Thyroid gland (tissue), 4 donors: Measurements from ENCODE around the gene ZNRF1. TPM values are rescaled to one million over a fixed set of nuclear protein-coding genes. Genes with fewer than 3 reads are reported as not detected.

Experiments
- DNase-seq, 2 donors: peaks; one replicate each; pipeline ENCODE4 v3.0.0-alpha.2; 2019
- H3K27ac ChIP-seq, 3 donors: fragments of 200-600 bp; sonication (generic); 1 replicate in 2 of 3; 2 replicates in 1 of 3; pipeline ENCODE4 v1.5.1; 2016 to 2019; ENCODE audit warnings: mild to moderate bottlenecking in 1 of 3, moderate library complexity in 1 of 3
- H3K27me3 ChIP-seq: fragments of 200-600 bp; sonication (generic); one replicate; pipeline ENCODE4 v1.5.1; 2019
- H3K36me3 ChIP-seq, 2 donors: fragments of 200-600 bp; sonication (generic); one replicate each; pipeline ENCODE4 v1.5.1; 2016 to 2019
- H3K4me1 ChIP-seq, 2 donors: fragments of 200-600 bp; sonication (generic); one replicate each; pipeline ENCODE4 v1.5.1; 2017 to 2019
- H3K4me3 ChIP-seq, 3 donors: fragments of 200-600 bp; sonication (generic); replicated peaks in 1 of 3; 1 replicate in 2 of 3; 2 replicates in 1 of 3; pipeline ENCODE4 v1.5.1; 2016; ENCODE audit warnings: mild to moderate bottlenecking in 1 of 3
- H3K9me3 ChIP-seq: fragments of 200-600 bp; sonication (generic); one replicate; pipeline ENCODE4 v1.5.1; 2017
- CTCF ChIP-seq, 6 experiments: fragments of 200-600 bp in 3 of 6; fragments of 450-650 bp in 3 of 6; sonication (generic) in 3 of 6; IDR thresholded peaks; one replicate each; pipeline ENCODE4 v1.5.1; 2016 to 2019; ENCODE audit warnings: antibody characterized with exemption in 6 of 6, mild to moderate bottlenecking in 2 of 6, inconsistent platforms in 1 of 6, moderate library complexity in 1 of 6
- POLR2A ChIP-seq, 2 donors: fragments of 450-650 bp; IDR thresholded peaks; one replicate each; pipeline ENCODE4 v1.6.1; 2017; ENCODE audit warnings: antibody characterized with exemption in 2 of 2, mild to moderate bottlenecking in 2 of 2, moderate library complexity in 1 of 2
- WGBS, 2 donors: methylation state at CpG; one replicate each; pipeline ENCODE4 v1.1.5; 2017; 5-methylcytosine and 5-hydroxymethylcytosine counted together
- intact Hi-C: fragments of 100-400 bp; cut with DNase I; formaldehyde crosslinking; loops from one replicate; pipeline ENCODE4 v1.15.1; 2023
- total RNA-seq, 4 donors: library from RNA; depleted of rRNA; stranded (reverse); fragments of >200 nt; gene quantifications; one replicate each; pipeline ENCODE4 v1.2.3, GENCODE V29; 2016

Gene ZNRF1
- total RNA-seq, 4 donors from 2014 or later = 47.4 to 94.5 (median 57.4) TPM

- no peak overlapping the region for H3K27ac ChIP-seq
- intact Hi-C loops = no loop called here
These were observed 80.1 kb downstream of the ZNRF1 start for GRCh38 chr16:75078886-75079285.

GRCh38 chr16:75079346-75079926 is 80.6 kb downstream of the ZNRF1 start:
- DNase-seq = no peak
- Histone ChIP-seq H3K36me3 (no peaks in the 10 kb centered on the region), H3K4me3 (no peak overlapping the region), H3K9me3 (no peaks in the 10 kb centered on the region), H3K4me1 (peaks cover 25 to 27% of the 10 kb centered on the region in 2 donors), H3K27ac (no peak overlapping the region), H3K27me3 (no peaks in the 10 kb centered on the region)
- intact Hi-C loops = no loop called here
- TF ChIP-seq POLR2A (IDR thresholded peaks at IDR 0.05) (no peak), CTCF (IDR thresholded peaks at IDR 0.05) (no peak)
- 95 to 96% methylated on average over 7 of the region's 7 CpGs for WGBS, 2 donors

More at GRCh38 chr16:75078886-75079285, 80.1 kb downstream of the ZNRF1 start:
- Histone ChIP-seq H3K36me3 (no peaks in the 10 kb centered on the region), H3K9me3 (no peaks in the 10 kb centered on the region), H3K27me3 (no peaks in the 10 kb centered on the region), H3K4me1 (peaks cover 27 to 28% of the 10 kb centered on the region in 2 donors), H3K4me3 (no peak overlapping the region)
- TF ChIP-seq CTCF (IDR thresholded peaks at IDR 0.05) = no peak
- no peak for TF ChIP-seq POLR2A (IDR thresholded peaks at IDR 0.05)
- WGBS, 2 donors = 97 to 98% methylated on average over 8 of the region's 8 CpGs
- no peak for DNase-seq

GRCh38 chr16:75080205-75081029 is 81.6 kb downstream of the ZNRF1 start:
- H3K4me3 ChIP-seq = no peak overlapping the region
- H3K9me3 ChIP-seq = no peaks in the 10 kb centered on the region
- 91 to 95% methylated on average over 8 of the region's 8 CpGs for WGBS, 2 donors
- no peak overlapping the region for H3K27ac ChIP-seq
- H3K36me3 ChIP-seq = no peaks in the 10 kb centered on the region
- TF ChIP-seq CTCF (IDR thresholded peaks at IDR 0.05) (no peak), POLR2A (IDR thresholded peaks at IDR 0.05) (no peak)
- no peak for DNase-seq
- no peaks in the 10 kb centered on the region for H3K27me3 ChIP-seq
- intact Hi-C loops = no loop called here
- H3K4me1 ChIP-seq = peaks cover 16 to 22% of the 10 kb centered on the region in 2 donors

- Histone ChIP-seq H3K27me3 (no peaks in the 10 kb centered on the region), H3K4me1 (peaks cover 15 to 22% of the 10 kb centered on the region in 2 donors), H3K9me3 (no peaks in the 10 kb centered on the region), H3K36me3 (no peaks in the 10 kb centered on the region), H3K4me3 (no peak overlapping the region), H3K27ac (peak overlapping the region in 2 of 3 donors; percentile 2 to 48)
- WGBS, 2 donors = 61 to 75% methylated on average over 6 of the region's 6 CpGs
- intact Hi-C loops = no loop called here
- DNase-seq = peak in 1 of 2 donors; percentile 65
- TF ChIP-seq POLR2A (IDR thresholded peaks at IDR 0.05) (no peak), CTCF (IDR thresholded peaks at IDR 0.05) (no peak)
These were observed 82.5 kb downstream of the ZNRF1 start for GRCh38 chr16:75081179-75081859.
